ENCODE results near the gene PHLDA2. TPM values are rescaled to one million over a fixed set of nuclear protein-coding genes. Genes with fewer than 3 reads are reported as not detected.

Gene PHLDA2
- total and polyA plus RNA-seq, 9 of the 15 experiments (the other 6 are each of a cell fraction or from before 2014, with no cell fraction given): 0.43 to 42.4 (median 4.7) TPM

GRCh38 chr11:2891326-2892214, 37.6 kb downstream of the PHLDA2 start (continued):
- TF ChIP-seq ELK1 (CRISPR knock-in tag; IDR thresholded peaks at IDR 0.05) (no peak), CBFB (CRISPR knock-in tag; IDR thresholded peaks at IDR 0.05) (peak; percentile 61; the same call in 1 of the 2 replicates), VEZF1 (CRISPR knock-in tag; IDR thresholded peaks at IDR 0.05) (no peak), ZNF23 (CRISPR knock-in tag; IDR thresholded peaks at IDR 0.05) (no peak), RAD21 (CRISPR knock-in tag; conservative IDR thresholded peaks at IDR 0.05 in 1 of 2, IDR thresholded peaks at IDR 0.05 in 1 of 2) (0 out of 4 replicates have a peak, but pooled peaks of 1 of the 2 experiments have one; percentile 9), ZNF589 (CRISPR knock-in tag; IDR thresholded peaks at IDR 0.05; ENCODE audit: low read depth) (0 out of 2 replicates have a peak, but pooled peaks have one; percentile 24), ZNF280A (IDR thresholded peaks at IDR 0.05; ENCODE audit: low read depth, partially characterized antibody) (no peak), HDAC2 (IDR thresholded peaks at IDR 0.05) (no peak), GATAD2A (IDR thresholded peaks at IDR 0.05) (0 out of 2 replicates have a peak, but pooled peaks have one; percentile 10), CTCF (IDR thresholded peaks at IDR 0.05 in 2 of 3, conservative IDR thresholded peaks at IDR 0.05 in 1 of 3; ENCODE audit: insufficient read depth in 2 of 3, low read depth in 1 of 3, low read length in 3 of 3) (peak; percentile 35 to 44 (median 43); a peak in 4 of 6 replicates), NCOR1 (IDR thresholded peaks at IDR 0.05) (no peak), HSF4 (CRISPR knock-in tag; IDR thresholded peaks at IDR 0.05; ENCODE audit: borderline replicate concordance) (no peak), ZNF444 (CRISPR knock-in tag; IDR thresholded peaks at IDR 0.05) (no peak), ZFP1 (CRISPR knock-in tag; IDR thresholded peaks at IDR 0.05) (no peak), ZFP36 (IDR thresholded peaks at IDR 0.05; ENCODE audit: low read depth, low read length, partially characterized antibody) (peak; percentile 22), POLR2AphosphoS5 (IDR thresholded peaks at IDR 0.05; ENCODE audit: control insufficient read depth, insufficient read depth, low read depth, low read length) (no peak), CTCFL (IDR thresholded peaks at IDR 0.05; ENCODE audit: borderline replicate concordance, insufficient read depth, low read depth, low read length, poor library complexity, severe bottlenecking) (peak; percentile 72)

Measured in K562 (cell line).